IPS-18c (cell line): ENCODE measurements around the gene KRTAP5-4.
"Not testable (repeated sequence)": the region's sequence is repeated elsewhere in the genome, so short reads cannot be mapped to it uniquely, and the experiment has no call there.

Experiments
- H3K4me3 ChIP-seq: 2 replicates; pipeline ENCODE4 v1.7.0; 2013; ENCODE audit warnings: low read depth, mild to moderate bottlenecking, low read length, moderate library complexity; ENCODE audit not compliant: insufficient read depth
- H3K9me3 ChIP-seq: one replicate; pipeline ENCODE4 v1.6.1; 2013; ENCODE audit warnings: mild to moderate bottlenecking, low read length, moderate library complexity; ENCODE audit not compliant: control insufficient read depth, insufficient read depth

KRTAP5-4 gene, protein sequence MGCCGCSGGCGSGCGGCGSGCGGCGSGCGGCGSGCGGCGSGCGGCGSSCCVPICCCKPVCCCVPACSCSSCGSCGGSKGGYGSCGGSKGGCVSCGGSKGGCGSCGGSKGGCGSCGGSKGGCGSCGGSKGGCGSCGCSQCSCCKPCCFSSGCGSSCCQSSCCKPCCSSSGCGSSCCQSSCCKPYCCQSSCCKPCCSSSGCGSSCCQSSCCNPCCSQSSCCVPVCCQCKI

GRCh38 chr11:1622086-1622485 lies at the start of gene KRTAP5-4:
TSS of gene KRTAP5-4 (minus strand) at chr11:1622138. CDS start at chr11:1622093, 45 bp downstream.
- H3K4me3 ChIP-seq: no peak within 1 kb of the TSS

GRCh38 chr11:1671658-1672057 lies 49.7 kb upstream of the KRTAP5-4 start:
- Histone ChIP-seq H3K4me3 (no peak overlapping the region), H3K9me3 (no peaks in the 10 kb centered on the region)

More at GRCh38 chr11:1622086-1622485, at the start of gene KRTAP5-4:
- no peaks in the 10 kb centered on the region for H3K9me3 ChIP-seq

GRCh38 chr11:1670905-1671371 lies 49.0 kb upstream of the KRTAP5-4 start:
- Histone ChIP-seq H3K9me3 (no peaks in the 10 kb centered on the region), H3K4me3 (no peak overlapping the region)

- not testable (repeated sequence) for H3K4me3 ChIP-seq, H3K9me3 ChIP-seq
Measured at GRCh38 chr11:1670457-1670856, 48.5 kb upstream of the KRTAP5-4 start.

GRCh38 chr11:1669546-1670218 lies 47.7 kb upstream of the KRTAP5-4 start:
- no peaks in the 10 kb centered on the region for H3K9me3 ChIP-seq

GRCh38 chr11:1668911-1669473 lies 47.1 kb upstream of the KRTAP5-4 start:
- no peaks in the 10 kb centered on the region for H3K9me3 ChIP-seq
- no peak overlapping the region for H3K4me3 ChIP-seq

More at GRCh38 chr11:1669546-1670218, 47.7 kb upstream of the KRTAP5-4 start:
- no peak overlapping the region for H3K4me3 ChIP-seq

GRCh38 chr11:1667906-1668305 lies 46.0 kb upstream of the KRTAP5-4 start:
- no peak overlapping the region for H3K4me3 ChIP-seq
- no peaks in the 10 kb centered on the region for H3K9me3 ChIP-seq

- H3K9me3 ChIP-seq: no peaks in the 10 kb centered on the region
- no peak overlapping the region for H3K4me3 ChIP-seq
Measured at GRCh38 chr11:1667121-1667850, 45.3 kb upstream of the KRTAP5-4 start.

- Histone ChIP-seq H3K4me3 (no peak overlapping the region), H3K9me3 (no peaks in the 10 kb centered on the region)
Measured at GRCh38 chr11:1665313-1665712, 43.4 kb upstream of the KRTAP5-4 start.

DNA sequence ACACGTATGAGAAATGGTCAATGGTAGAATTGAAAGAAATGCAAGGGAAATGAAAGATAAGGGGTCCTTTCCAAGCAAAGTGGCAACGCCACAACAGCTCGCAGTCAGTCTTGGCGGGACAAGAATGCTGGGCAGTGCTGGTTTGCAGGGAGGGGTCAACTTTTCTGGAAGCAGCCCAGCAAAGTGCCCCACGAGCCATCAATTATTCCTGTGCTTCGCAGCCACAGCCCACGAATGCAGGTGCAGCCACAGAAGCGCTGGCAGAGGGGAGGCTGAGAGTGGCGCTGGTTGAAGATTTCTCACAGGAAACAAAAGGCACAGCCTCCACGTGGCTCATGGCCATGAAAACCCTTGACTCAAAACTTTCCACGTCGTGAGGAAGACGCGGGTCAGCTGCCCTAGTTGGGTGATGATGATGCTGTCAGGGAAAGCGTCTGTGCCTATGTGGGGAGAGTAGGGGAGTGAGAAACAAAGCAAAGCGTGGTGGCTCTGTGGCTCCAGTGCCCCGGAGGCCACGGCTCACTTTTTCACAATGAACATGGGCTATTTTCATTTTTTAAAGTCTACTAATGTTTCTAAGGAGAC lies 40.9 kb upstream of the KRTAP5-4 start:
- H3K9me3 ChIP-seq: not testable (repeated sequence)

DNA sequence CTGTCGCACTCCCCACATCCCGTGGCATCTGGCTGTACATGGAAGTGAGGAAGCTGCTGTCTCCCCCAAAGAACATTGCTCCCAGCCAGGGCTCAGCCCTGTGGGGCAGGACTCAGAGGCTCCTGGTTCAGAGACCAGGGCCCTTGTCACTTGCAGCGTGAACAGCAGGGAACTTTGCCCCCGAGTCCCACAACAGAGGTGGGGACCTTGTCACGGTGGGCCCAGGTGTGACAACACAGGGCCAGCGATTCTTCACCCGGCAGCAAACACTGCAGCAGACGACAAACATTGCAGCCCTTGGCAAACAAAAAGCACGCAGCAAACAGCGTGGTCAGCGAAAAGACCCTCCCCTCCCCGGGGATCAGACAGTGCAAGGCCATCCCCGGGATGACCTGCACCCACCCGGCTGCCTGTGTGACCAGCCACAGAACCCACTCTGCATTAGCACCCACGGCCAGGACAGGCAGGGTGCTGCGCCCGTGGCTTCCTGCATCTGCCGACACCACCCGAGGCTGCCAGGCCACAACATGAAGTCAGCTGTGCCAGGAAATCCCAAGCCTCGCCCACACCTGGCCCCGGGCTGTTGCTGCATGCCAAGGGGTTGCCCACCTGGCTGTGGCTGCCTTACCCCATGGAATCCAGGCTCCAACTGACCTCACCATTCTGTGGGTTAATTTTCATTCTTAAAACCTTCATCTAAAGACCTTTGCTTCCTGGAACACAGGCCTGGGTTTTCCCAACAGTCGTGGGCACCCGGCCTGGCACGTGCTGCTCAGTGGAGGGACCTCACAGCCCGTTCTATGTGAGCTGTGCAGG lies 39.7 kb upstream of the KRTAP5-4 start:
- not testable (repeated sequence) for H3K4me3 ChIP-seq, H3K9me3 ChIP-seq

More for the DNA sequence above, 40.9 kb upstream of the KRTAP5-4 start:
- not testable (repeated sequence) for H3K4me3 ChIP-seq

- Histone ChIP-seq H3K9me3 (no peaks in the 10 kb centered on the region), H3K4me3 (no peak overlapping the region)
Measured at GRCh38 chr11:1660111-1660867, 38.4 kb upstream of the KRTAP5-4 start.

- Histone ChIP-seq H3K9me3 (no peaks in the 10 kb centered on the region), H3K4me3 (no peak overlapping the region)
Measured at GRCh38 chr11:1659506-1659905, 37.6 kb upstream of the KRTAP5-4 start.

- Histone ChIP-seq H3K4me3 (no peak overlapping the region), H3K9me3 (no peaks in the 10 kb centered on the region)
Measured at GRCh38 chr11:1656670-1657069, 34.7 kb upstream of the KRTAP5-4 start.

DNA sequence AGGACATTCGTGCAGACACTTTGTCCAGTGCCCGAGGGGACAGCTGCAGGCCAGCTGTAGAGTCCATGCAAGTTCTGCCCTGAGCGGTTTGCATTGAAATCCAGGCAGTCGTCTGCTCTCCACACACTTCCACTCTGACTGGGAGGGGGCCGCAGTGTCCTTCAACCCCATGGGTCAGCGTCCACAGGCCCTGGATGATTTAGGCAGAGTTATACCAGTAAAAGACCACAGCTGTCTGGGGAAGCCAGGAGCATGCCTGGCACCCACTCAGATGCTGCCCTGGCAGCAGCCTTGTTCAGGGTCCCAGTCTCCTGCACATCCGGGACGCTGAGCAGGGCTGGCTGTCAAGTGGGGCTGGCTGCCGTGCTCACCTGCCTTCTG lies 34.1 kb upstream of the KRTAP5-4 start:
- no peak overlapping the region for H3K4me3 ChIP-seq
- H3K9me3 ChIP-seq: no peaks in the 10 kb centered on the region
